Measurements from ENCODE around the gene ID3.

Gene ID3, protein sequence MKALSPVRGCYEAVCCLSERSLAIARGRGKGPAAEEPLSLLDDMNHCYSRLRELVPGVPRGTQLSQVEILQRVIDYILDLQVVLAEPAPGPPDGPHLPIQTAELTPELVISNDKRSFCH

DNA sequence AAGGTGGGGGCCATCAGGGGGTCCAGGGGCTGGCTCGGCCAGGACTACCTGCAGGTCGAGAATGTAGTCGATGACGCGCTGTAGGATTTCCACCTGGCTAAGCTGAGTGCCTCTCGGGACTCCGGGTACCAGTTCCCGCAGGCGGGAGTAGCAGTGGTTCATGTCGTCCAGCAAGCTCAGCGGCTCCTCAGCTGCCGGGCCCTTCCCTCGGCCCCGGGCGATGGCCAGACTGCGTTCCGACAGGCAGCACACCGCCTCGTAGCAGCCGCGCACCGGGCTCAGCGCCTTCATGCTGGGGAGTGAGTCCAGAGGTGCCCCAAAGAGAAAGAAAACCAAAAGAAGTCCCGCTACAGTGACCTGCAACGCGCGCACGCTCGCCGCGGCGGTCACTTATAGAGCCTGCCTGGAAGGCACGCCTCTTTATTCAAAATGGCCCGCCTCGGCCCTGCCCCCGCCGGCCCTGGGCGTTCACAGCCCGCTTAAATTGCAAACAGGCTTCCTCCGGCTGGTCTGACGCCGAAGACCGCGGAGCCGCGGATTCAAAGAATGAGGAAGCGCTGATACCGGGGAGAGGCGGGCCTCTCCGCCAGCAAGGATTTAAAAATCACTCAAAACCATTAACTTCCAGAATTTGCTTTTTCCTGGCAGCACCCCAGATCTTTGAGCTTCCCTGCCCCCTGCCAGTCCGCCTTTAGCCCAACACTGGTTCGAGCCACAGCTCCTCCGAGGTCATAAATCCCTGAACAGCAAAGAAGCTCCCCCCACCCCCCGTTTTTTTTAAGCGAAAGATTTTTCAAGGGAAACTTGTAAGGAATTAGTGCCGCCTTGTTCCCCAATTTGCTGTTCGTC is at the start of gene ID3:
Gene ID3 (minus strand): TSS at position 366 of the 849 bp plus-strand sequence. CDS start 75 bp downstream, at position 291.
- peak; percentile 77 for DNase-seq (ENCODE audit: low read depth)

DNA sequence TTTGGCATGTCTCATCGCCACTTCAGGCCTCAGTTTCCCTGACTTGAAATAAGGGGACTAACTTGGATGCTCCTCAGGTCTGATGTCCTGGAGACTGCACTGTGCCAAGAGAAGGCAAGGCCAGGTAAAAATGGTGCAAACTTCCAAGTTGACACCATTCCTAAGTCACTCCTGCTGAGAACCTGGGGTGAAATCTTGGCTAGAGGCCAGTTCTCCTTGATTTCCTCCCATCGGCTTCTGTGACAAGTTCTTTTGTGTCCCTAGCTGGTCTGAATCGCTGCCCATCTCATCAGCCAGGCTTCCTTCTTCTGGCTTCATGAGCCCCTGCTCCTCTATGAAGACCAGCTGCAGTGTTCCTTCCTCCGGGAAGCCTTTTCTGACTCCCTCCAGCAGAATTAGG is 48.6 kb upstream of the ID3 start:
- DNase-seq (ENCODE audit: low read depth), result no peak

DNA sequence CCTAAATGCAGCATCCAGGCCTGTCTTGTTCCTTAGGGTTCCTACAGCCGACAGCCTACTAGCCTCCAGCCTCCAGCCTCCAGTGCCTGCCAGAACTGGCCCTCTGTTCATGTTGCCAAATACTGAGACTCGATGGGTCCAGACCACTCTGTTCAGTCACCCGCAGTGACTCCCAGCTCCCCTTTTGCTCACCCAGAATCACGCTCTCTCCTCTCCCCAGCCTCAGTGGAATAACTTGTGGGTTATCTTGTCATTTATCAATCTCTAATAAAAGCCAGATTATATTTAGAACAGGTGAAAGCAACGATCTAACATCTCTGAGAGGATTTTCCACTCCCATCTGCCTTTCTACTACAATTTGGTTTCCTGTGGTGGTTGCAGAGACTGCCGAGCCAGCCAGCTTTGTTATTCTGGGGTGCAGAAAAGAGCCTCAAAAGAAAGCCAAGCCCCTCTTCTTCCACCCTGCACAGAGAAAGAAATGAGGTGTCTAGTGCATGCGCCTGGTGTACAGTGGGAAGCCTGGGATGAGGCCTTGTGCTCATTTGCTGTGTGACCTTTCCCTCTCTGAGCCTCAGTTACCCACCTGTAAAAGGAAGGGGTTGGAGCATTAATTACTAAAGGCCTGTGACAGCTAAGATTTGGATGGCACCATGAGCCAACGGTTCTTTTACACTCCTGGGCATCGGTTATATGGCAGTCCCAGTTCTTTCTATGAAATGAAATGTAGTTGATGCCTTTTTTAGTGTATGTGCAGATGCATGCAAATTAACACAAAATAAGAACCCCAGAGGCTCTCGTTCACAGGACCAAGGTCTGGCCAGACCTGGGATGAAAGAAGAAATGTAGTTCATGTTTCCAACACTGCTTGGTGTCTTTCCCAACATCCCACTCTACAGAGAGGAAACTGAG is 42.9 kb upstream of the ID3 start:
- DNase-seq (ENCODE audit: low read depth), result no peak

DNA sequence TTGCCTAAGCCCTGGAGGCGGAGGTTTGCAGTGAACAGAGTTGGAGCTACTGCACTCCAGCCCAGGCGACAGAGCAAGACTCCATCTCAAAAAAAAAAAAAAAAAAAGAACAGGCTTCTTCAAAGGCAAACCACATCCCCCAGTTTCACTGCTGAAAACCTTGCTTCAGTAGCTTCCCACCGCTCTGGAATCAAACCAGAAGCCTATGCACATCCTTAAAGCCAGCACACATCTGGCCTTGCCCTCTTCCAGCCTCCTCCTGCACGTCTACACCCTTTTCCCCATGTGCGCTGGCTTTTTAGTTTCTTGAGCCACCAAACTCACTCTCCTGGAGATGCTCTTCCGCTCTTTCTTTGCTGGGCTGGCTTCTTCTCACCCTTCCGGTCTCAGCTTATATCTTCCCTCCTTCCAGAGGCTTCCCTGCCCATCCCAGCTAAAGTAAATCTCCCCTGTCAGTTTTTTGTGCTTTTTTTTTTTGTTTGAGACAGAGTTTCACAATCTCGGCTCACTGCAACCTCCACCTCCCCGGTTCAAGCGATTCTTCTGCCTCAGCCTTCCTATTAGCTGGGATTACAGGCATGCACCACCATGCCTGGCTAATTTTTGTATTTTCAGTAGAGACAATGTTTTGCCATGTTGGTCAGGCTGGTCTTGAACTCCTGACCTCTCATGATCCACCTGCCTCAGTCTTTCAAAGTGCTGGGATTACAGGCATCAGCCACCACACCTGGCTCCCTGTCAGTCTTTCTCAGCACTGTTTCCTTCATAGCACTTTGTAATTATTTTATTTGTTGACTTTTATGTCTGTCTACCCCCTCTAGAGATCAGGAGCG is 42.0 kb upstream of the ID3 start:
- DNase-seq (ENCODE audit: low read depth), result no peak

DNA sequence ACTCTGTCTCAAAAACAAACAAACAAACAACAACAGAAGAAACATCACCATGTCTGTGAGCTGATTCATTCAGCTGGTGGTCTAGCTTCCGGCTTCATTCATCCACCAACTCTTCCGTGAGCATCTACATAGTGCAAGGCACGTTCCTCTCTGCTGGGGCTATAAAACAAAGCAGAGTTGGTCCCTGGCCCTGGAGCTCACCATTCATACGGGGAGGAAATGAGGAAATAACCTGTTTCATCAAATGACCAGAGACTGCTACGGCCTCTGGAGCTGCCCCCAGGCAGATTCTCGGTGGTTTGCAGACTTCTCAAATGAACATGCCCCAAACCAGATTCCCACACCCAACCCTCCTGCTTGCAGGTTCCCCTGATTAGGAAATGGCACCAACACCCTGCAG is 41.0 kb upstream of the ID3 start:
- no peak for DNase-seq (ENCODE audit: low read depth)

DNA sequence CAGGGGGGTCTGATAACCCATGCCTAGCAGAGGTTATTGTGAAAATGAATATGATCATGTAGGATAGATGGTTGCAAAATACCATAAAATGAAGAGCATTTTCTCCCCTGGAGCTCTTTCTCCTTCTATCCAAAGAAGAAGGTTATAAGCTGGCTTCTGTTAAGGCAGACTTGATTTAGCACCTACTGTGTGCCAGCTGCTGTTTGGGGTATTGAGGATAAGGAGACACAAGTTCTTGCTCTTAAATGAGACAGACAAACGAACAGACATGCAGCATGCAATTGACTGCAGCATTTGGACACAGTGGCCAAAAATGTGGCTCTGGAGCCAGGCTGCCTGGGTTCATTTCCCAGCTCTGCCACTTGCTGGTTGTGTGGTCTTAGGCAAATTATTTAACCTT is 39.8 kb upstream of the ID3 start:
- no peak for DNase-seq (ENCODE audit: low read depth)

DNA sequence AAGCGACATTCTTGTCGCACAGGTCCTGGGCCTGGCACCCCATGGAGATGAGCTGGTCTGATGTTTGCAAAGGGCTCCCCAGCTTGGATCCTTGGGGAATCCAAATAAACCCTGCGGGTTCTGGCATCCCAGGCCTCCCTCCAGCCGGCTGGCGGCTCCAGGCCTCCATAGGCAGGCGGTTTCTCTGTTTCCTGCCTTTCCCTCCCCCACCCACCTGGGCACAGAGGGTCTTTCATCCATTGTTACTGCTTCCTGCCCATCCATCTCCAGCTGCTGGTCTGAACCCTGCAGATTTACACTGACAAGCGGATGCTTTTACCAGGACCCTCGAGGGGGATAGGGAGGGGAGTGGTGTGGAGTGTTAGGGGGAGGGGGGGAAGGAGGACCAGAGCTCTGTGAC is 39.1 kb upstream of the ID3 start:
- DNase-seq (ENCODE audit: low read depth), result no peak

DNA sequence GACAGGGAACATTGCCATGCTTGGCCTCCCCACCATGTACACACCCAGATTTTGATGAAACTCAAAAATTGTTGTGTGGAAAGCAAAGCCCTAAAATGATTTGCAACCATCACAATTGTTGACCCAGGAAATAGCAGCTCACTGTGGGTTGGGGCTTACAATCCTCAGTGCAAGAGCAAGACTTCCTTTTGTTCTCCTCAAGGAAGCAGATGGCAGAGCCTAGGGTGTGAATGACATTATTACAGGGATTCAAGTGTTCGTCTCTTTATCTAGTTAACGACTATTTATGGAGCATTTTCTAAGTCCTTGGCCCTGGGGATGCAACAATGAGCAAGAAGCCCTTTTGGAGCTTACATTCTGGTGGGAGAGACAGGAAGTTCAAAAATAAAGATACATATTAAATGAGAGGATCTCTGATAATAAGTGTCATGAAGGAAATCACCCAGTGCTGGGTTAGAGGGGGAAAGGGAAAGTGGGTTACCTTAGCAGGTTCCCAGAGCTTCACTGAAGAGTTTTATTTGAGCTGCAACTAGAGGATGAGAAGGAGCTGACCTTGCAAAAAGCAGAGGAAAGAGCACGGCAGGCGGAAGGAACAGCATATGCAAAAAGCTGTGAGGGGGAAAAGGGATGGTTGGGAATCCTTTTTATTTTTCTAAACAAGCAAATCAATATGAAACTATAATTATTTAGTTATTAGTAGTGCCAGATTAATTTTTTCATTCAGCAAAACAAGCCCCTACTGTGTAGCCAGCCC is 38.5 kb upstream of the ID3 start:
- DNase-seq (ENCODE audit: low read depth), result no peak

DNA sequence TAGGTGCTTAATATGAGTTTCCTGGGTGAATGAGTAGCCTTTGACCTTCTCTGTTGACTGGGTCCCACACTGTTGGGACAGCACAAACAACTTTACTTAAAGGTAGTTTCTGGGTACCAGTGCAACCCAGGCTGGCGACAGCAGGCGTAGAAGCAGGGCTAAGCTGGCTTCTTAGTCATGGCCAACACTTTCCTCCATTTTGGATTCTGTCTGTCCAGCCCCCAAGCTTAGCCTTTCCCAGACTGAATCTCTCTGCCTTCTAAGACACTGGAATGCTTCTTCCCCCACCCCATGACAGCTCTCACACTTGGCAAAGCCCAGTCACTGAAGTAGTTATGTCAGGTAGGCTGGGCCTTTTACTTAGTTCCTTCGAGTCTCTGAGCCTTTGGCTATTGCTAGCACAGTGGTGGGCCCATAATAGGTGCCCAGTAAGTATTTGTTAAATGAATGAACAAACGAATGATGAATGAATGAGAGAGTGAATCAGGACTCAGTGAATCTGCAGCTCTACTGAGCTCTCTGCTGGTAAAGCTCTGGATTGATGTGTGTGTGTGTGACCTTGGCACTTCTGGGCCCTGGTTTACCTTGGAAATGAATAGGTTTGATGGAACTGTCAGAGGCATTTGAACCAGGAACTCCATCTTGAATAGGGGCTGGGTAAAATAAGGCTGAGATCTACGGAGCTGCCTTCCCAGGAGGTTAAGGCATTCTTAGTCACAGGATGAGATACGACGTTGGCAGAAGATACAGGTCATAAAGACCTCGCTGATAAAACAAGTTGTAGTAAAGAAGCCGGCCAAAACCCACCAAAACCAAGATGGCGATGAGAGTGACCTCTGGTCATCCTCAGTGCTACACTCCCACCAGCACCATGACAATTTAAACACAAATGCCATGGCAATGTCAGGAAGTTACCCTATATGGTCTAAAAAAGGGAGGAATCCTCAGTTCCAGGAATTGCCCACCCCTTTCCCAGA is 37.4 kb upstream of the ID3 start:
- no peak for DNase-seq (ENCODE audit: low read depth)

DNA sequence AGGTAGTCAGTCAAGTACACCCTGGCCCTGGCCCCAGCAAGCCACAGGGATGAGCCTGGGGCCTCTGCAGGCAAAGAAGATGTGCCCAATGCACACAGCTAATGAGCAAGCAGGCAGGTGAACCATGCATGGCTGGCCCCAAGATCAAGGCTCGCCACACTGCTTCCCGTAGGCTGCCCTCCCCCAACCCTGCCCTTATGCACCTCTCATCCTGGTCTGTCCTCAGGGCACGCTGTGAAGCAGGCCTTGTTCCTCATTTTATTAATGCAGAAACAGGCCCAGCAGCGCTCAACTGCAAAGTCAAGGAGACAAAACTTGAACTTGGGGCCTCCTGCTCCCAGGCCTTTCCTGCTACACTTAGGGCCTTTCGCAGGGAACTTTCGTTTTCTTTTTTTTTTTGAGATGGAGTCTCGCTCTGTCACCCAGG is 35.6 kb upstream of the ID3 start:
- DNase-seq (ENCODE audit: low read depth), result no peak

DNA sequence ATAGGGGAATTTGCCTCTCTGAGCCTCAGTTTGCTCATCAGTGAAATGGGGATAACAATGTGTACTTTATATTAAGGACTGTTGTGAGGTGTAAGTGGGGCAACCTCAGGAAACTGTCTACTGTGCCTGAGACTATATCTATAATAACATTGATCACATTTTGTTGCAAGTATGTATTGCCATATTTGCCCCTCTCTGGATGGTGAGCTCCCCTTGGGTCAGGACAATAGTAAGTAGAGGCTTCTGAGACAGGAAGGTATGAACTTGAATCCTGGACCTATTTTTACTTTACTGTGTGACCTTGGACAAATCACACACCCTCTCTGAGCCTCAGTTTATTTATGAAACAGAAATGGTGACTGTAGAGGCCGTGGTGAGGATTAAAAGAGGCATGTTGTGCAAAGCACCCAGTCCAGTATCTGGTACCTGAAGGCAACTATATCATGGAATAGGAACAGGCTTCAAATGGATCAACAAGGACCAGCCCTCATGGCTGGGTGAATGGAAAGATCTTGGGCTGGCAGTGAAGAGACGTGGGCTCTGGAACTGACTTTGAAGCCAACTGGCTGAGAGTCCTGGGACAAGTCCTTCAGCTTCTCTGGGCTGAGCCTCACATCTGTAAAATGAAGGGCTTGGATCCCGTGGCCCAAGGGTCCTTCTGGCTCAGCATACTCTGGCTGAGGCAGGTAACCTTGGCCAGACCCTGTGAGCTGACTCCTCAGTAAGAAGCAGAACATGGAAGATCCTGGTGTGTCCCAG is 35.0 kb upstream of the ID3 start:
- no peak for DNase-seq (ENCODE audit: low read depth)

DNA sequence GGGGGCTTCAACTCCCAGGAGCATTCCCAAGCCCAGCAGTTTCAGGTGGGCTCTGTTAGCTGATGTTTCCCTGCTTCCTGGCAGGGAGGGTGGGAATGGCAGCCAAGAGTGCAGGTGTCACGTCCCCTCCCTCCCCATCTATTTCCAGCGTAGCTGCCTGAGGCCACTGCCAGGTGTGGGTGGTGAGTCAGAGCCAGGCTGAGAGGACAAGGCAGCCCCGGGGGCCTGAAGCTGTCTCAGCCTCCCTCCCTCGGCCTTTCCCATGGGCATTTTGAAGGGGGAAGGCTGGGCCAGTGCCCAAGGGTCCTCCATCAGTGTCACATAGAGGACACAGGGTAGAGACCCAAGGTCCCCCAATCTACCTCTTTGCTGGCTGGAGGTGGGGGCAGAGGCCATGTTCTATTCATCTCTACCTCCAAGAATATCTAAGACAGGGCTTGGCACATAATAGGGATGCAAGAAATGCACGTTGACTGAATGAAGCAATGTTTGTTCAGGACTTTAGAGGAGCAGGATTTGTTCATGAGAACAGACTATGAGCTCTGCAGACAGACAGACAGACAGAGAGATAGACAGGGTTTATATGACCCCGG is 34.4 kb upstream of the ID3 start:
- no peak for DNase-seq (ENCODE audit: low read depth)

DNA sequence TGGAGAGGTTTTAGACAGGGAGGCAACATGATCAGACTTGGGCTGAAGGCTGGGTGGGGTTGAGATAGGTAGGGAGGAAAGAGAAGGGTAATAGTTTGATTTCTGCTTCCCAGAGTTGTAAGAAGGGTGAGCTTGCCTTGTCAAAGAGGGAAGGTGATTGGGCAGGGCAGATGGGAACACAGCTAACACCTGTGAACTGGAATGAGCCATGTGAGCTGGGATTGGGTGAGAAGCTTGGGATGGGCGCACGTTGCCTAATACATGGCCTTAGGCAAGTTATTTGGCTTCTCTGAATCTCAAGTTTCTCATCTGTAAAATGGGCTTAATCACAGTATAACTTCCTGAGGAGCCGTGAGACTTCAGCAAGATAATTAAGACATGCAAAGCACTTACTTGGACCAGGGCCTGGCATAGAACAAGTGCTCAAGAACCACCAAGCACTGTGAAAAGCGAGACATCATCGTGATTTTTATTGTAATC is 33.8 kb upstream of the ID3 start:
- DNase-seq (ENCODE audit: low read depth), result no peak

DNA sequence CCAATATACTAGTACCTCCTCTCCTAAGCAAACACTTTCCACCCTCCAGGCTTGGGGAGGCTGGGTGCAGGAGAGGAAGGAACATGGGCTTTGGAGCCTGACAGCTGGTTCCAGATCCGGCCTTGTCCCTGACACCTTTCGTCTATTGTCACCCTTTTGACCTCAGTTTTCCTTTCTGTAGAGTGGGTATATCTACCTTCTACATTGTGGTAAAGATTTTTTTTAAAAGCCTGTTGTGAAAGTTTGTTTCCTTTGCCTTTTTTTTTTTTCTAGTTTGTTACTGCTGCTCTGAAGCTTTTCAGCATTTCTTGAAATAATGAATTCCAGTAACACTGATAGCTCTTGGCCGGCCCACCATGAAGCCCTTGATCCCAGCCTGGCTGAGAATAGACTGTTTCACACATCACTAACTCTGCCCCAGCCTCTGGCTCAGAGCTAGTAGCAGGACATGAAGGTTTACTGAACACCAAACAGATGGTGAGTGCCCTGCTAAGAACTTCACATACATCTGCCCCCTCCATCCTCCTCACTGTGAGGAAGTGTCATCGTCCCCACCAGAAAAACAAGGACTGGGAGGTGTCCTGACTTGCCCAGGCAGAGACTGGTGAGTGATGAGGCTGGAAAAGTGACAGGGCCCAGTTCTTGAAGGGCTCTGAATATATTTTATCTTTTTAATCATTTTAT is 33.0 kb upstream of the ID3 start:
- no peak for DNase-seq (ENCODE audit: low read depth)

DNA sequence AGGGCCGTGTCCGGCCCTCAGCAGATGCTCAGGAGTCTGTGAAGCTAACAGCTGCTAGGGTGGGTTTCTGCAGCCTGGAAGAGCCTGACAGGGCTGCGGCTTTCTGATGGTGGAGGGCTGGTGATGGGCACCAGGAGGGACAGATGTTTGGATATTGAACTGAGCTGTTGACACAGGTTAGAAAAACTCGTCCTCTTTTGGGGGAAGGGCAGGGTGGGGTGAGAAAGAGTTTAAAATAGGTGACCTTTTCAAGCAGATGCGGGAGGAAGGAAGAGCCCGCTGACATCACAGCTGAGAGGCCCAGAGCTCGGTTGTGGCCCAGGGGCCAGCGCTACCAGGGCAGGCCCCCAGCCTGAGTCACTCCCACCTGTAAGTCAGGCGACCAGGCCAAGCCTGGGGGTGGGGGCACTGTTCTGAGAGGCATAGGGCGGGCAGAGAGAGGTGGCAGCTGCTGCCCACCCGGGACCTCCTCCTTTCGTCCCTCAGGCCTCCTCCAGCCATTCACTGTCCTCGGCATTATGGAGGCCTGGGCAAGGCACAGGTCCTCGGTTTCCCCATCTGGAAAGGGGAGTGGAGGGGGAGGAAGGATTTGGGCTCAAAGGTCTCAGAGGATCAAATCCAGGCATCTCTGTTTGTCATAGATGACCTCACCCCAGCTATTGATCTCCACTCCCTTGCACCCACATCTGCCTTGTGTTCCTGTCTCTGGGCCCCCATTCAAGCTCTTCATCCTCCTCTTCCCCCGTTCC is 32.3 kb upstream of the ID3 start:
- no peak for DNase-seq (ENCODE audit: low read depth)

DNA sequence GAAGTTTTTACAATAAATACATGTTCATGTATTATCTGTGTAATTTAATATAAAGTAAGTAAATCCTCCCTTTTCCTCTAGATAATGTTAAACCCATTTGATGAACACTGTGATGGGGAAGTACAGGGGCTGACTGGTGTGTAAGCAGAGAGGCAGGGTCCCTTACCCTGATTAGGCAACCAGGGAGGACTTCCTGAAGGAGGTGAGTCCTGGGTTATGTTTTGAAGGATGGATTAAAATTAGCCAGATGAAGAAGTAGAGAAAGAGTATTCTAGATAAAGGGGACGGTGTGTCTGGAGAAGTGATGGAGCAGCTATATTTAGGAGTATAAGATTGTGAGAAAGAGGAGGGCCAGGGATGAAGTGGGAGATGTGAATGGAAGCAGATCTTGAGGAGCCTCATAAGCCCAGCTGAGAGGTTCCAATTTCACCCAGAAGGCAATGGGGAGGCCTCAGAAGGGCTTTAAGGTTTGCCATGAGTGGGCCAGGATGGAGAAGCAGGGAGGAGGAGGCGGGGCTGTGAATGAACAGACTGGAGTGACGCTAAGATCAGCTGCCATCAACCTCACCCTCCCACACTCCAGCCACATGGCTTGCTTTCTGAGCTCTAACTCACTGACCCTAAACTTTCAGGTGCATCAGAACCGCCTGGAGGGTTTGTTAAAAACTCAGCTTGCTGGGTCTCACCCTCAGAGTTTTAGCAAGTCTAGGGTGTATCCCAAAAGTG is 30.9 kb upstream of the ID3 start:
- DNase-seq (ENCODE audit: low read depth), result no peak

DNA sequence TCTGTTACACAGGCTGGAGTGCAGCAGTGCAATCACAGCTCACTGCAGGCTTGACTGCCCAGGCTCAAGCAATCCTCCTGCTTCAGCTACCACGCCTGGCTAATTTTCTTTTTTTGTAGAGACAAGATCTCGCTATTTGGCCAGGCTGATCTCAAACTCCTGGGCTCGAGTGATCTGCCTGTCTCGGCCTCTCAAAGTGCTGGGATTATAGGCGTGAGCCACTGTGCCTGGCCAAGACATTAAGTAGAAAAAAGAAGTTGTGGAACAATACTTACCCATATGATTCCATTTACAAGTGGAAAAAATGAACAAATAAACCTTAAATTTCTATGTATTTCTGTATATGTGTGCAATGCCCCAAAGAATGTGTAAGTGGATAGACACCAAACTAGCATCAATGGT is 30.3 kb upstream of the ID3 start:
- DNase-seq (ENCODE audit: low read depth), result no peak

Measured in HS-5 (cell line).